Endothelial cell of hepatic sinusoid (primary cell): ENCODE results near the gene VWF.

Experiments used
- in situ Hi-C: cut with HindIII; loops from 2 replicates; pipeline ENCODE4 v1.10.0; 2017; ENCODE audit warnings: low sequenced_read_pairs

VWF gene

GRCh38 chr12:6062757-6063735 lies 61.4 kb downstream of the VWF start:
- in situ Hi-C loops, result no loop called here

GRCh38 chr12:6062395-6062756 lies 62.1 kb downstream of the VWF start:
- in situ Hi-C loops, result no loop called here

GRCh38 chr12:6061660-6062059 lies 62.8 kb downstream of the VWF start:
- in situ Hi-C loops, result no loop called here

- in situ Hi-C loops, result no loop called here
These were observed 64.5 kb downstream of the VWF start for GRCh38 chr12:6059860-6060565.

- in situ Hi-C loops, result no loop called here
These were observed 65.2 kb downstream of the VWF start for GRCh38 chr12:6059221-6059620.

GRCh38 chr12:6058481-6059161 lies 65.8 kb downstream of the VWF start:
- in situ Hi-C loops, result no loop called here

- in situ Hi-C loops, result no loop called here
These were observed 66.8 kb downstream of the VWF start for GRCh38 chr12:6057700-6058099.

GRCh38 chr12:6056406-6057240 lies 67.8 kb downstream of the VWF start:
- in situ Hi-C loops, result no loop called here

- in situ Hi-C loops, result no loop called here
These were observed 70.9 kb downstream of the VWF start for GRCh38 chr12:6053541-6053940.

- in situ Hi-C loops, result no loop called here
These were observed 71.5 kb downstream of the VWF start for GRCh38 chr12:6052940-6053329.

GRCh38 chr12:6052206-6052939 lies 72.1 kb downstream of the VWF start:
- in situ Hi-C loops, result no loop called here

GRCh38 chr12:6049992-6050391 lies 74.5 kb downstream of the VWF start:
- in situ Hi-C loops, result loop anchor here (5.0 kb wide), 2 partner anchors 63 to 102 kb away; no protein-coding TSS in a partner anchor

GRCh38 chr12:6049587-6049986 lies 74.9 kb downstream of the VWF start:
- in situ Hi-C loops, result loop anchor here (5.0 kb wide), 2 partner anchors 62 to 103 kb away; no protein-coding TSS in a partner anchor

GRCh38 chr12:6047249-6048237 lies 76.9 kb downstream of the VWF start:
- in situ Hi-C loops, result loop anchor here (5.0 kb wide), 2 partner anchors 60 to 105 kb away; no protein-coding TSS in a partner anchor

GRCh38 chr12:6046511-6047180 lies 77.8 kb downstream of the VWF start:
- in situ Hi-C loops, result loop anchor here (5.0 kb wide), 2 partner anchors 59 to 106 kb away; no protein-coding TSS in a partner anchor

GRCh38 chr12:6045438-6045837 lies 79.0 kb downstream of the VWF start:
- in situ Hi-C loops, result loop anchor here (5.0 kb wide), 2 partner anchors 58 to 107 kb away; no protein-coding TSS in a partner anchor

- in situ Hi-C loops, result no loop called here
These were observed 80.4 kb downstream of the VWF start for GRCh38 chr12:6044082-6044481.

- in situ Hi-C loops, result no loop called here
These were observed 82.0 kb downstream of the VWF start for GRCh38 chr12:6042446-6042845.
